ENCODE results near the gene CFAP410.
A peak's percentile ranks its signal among the peaks of the same experiment; 100 is the strongest.
"Not testable (repeated sequence)": the region's sequence is repeated elsewhere in the genome, so short reads cannot be mapped to it uniquely, and the experiment has no call there.

Gene CFAP410

GRCh38 chr21:44314128-44314527 lies 25.1 kb downstream of the CFAP410 start:
- DNase-seq = no peak

GRCh38 chr21:44313451-44313850 lies 25.7 kb downstream of the CFAP410 start:
- no peak for DNase-seq

DNA sequence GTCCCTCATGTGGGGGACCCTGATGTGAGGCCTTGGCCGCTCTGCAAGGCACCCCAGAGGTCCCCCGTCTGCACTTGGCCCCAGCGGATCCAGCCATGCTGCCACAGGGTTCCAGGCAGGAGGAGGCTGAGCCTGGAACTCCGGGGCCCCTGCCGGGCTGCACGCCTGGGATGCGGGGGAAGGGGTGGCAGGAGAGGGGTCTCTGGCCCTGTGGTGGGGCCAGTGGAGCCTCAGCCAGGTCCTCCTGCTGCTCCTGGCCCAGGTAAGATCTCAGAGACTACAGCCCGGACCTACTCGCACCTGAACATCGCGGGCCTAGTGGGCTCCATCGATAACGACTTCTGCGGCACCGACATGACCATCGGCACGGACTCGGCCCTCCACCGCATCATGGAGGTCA lies 26.5 kb downstream of the CFAP410 start:
- DNase-seq = no peak

GRCh38 chr21:44312089-44312488 lies 27.1 kb downstream of the CFAP410 start:
- no peak for DNase-seq

GRCh38 chr21:44310628-44311507 lies 28.3 kb downstream of the CFAP410 start:
- no peak for DNase-seq

DNA sequence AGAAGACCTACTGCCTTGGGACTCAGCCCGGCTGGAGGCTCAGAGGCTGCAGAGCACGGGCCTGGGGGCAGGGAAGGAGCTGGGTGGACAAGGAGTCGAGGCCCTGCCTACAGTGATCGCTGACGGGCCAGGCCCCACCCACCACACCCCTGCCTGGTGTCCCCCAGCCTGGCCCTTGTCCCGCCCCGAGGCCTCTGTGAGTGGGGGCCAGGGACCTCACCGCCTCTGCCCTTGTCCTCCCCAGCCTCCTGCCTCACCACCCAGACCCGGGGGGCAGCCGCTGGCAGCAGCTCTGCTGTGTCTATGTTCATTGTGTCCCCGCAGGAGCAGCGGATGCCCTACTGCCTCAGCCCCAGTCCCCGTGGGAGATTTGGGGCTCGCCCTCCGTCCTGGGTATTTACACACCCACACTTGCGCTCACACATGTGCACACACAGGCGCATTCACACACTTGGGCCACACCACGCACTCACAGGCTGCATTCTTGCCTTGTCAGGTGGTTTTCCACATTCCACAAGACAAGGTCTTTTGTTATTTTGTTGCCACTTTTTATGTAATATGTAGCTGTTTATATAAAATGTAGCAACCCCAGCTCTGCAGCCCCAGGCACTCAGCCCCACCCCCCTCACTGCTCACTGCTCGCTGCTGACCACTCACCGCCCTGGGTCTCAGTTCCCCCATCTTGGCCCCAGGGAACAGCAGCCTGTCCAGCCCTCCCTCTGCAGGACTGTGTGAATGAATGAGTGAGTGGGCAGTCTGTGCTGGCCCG lies 32.1 kb downstream of the CFAP410 start:
- DNase-seq = no peak

- no peak for DNase-seq
Measured at GRCh38 chr21:44305691-44306090, 33.5 kb downstream of the CFAP410 start.

GRCh38 chr21:44304877-44305293 lies 34.3 kb downstream of the CFAP410 start:
- DNase-seq = peak; percentile 55

DNA sequence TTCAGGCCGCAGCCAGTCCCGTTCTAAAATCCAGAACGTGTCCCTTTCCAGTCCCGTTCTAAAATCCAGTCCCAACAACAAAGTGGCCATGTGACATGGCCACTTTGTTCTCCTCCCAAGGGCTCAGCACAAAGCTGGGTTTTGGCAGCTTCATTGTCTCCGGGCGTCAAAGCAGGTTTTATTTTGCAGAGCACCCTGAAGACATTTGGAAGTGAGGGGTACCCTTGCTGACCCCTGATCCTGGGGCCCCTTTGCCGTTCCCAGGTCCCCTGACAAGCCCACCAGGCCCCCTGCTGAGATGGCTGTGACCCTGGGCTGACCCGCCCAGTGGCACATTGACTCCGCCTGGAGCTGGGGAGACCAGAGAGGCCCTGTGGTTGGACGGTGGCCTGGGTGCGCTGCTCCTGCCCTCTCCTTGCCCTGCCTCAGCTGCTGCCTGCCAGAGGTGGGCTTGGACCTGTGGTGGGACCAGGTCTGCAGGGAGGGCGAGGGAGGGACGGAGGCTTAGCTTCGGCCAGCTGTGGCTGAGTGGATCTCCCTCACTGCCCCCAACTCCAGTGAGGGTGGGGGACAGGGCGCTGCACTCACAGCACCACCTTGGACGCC lies 35.1 kb downstream of the CFAP410 start:
- DNase-seq = no peak

DNA sequence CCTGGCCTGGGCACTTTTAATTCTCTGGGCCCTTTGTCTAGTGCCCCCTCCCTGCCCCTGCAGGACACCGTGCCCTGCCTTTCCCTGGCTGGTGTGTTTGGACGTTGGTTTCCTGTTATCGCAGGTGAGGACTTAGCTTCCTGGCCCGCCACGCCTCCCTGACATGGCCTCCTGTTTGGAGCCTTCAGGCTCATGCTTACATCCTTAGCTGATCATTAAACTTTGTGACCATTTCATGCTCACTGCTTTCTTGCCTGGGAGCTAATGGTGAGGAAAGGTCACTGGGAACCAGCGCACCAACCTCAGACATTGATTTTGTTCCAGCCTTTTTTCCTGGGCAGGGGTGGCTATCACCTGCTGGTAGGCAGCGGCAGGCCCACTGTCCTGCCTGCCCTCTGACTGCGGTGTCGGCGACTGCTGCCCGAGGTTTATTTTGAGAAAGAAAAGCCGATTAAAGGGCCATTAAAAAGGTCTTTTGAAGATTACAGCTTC lies 35.7 kb downstream of the CFAP410 start:
- no peak for DNase-seq

DNA sequence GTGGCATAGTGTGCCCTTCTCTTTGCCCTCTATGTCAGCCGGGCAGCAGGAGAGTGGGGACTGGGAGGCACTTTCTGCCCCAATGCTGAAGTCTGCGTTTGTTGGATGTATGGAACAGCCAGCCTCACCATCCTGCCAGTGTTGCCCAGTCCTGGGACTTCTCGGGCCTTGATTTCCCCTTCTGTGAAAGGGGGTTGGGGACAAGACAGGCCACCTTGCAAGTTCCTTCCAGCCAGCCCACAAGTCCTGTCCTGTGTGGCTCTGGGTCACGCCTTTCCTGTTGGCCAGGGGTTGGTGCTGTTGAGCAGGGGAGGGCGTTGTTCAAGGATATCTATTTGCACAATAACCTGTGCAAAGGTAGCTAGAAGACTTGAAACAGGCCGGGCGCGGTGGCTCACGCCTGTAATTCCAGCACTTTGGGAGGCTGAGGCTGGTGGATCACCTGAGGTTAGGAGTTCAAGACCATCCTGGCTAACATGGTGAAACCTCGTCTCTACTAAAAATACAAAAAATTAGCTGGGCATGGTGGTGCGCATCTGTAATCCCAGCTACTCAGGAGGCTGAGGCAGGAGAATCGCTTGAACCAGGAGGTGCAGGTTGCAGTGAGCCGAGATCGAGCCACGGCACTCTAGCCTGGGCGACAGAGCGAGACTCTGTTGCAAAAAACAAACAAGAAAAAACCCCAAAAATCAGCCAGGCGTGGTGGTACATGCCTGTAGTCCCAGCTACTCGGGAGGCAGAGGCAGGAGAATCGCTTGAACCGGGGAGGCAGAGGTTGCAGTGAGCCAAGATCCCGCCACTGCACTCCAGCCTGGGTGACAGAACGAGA lies 36.4 kb downstream of the CFAP410 start:
- DNase-seq = not testable (repeated sequence)

- no peak for DNase-seq
Measured at GRCh38 chr21:44301961-44302406, 37.2 kb downstream of the CFAP410 start.

DNA sequence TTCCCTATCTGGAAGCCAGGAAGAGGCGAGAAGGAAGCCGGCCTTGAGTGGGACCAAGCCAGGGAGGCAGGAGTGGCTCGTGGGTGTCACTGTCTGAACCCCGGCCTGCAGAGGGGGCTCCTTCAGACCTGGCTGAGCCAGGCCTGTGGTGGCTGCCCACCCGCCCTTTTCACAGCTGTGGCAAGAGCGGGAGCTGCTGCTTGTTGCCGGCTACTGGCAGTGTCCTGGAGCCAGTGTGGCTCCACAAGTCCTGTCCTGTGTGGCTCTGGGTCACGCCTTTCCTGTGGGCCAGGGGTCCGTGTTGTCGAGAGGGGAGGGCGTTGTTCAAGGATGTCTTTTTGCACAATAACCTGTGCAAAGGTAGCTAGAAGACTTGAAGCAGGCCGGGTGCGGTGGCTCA lies 38.0 kb downstream of the CFAP410 start:
- DNase-seq = no peak

DNA sequence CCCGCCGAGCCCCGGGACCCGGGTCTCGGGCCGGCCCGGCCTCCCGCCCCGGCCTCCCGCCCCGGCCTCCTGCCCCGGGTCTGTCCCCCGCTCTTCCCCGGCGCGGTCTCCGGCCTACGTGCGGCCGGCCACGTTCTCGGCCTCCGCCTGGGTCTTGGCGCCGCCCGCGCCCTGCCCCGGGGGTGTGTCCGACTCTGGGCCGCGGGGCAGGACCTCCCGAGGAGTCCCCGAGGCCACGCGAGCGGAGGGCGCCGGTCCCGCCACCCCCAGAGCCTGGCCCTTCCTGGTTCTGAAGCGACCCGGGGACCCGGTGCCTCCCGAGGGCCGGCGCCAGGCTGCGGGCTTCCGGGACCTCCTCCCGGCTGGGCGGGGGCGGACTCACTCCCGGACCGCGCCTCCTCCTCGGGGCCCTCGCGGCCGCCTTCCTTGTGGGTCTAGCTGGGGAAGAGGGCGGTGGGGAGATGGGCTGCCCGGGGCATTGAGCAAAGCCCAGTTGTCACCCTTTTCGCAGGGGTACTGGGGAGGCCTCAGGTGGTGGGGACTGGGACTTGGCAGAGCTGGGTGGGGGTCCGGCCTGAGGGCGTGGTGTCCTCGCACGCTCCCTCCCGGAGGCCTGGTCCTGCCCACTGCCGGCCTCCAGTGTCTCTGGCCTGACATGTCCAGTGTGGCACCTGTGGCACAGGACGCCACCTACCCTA lies 38.8 kb downstream of the CFAP410 start:
- peak; percentile 61 for DNase-seq

DNA sequence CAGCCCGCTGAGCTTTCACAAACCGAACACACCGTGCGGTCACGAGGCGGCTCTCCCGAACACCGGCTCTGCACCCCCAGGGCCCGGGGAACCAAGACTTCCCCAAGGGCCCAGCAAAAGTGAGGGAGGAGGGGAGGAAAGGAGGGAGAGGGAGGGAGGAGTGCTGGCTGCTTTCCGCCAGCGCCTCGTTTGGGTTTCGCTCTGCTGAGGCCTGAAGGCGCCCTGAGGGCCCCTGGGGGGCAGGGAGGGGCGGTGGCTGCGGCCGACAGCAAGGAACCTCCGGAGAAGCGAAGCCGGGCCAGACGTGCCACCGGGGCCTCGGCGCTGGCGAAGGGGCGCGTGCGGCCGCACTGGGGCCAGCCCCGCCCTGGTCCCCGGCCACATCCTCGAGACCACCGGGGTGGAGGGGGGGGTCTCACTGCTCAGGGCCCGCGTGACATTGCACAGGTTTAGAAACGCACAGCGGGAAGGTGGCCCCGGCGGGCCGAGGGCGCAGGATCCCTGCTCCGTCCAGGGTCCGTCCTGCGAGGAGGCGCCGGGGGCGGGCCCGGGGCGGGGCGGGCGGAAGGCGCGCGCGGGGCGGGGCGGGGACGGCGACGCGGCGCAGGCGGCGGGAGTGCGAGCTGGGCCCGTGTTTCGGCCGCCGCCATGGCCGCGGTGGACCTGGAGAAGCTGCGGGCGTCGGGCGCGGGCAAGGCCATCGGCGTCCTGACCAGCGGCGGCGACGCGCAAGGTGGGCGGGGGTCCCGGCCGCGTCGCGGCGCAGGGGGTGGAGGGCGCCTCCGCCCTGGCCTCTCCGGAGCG lies 39.5 kb downstream of the CFAP410 start, which contains the start of gene PFKL:
PFKL (plus strand) TSS at position 596 of the 804 bp plus-strand sequence; CDS start at position 649, 53 bp downstream.
- DNase-seq = peak; percentile 52

- DNase-seq = no peak
Measured at GRCh38 chr21:44299085-44299457, 40.1 kb downstream of the CFAP410 start.

- DNase-seq = no peak
Measured at GRCh38 chr21:44298301-44298700, 40.9 kb downstream of the CFAP410 start.

DNA sequence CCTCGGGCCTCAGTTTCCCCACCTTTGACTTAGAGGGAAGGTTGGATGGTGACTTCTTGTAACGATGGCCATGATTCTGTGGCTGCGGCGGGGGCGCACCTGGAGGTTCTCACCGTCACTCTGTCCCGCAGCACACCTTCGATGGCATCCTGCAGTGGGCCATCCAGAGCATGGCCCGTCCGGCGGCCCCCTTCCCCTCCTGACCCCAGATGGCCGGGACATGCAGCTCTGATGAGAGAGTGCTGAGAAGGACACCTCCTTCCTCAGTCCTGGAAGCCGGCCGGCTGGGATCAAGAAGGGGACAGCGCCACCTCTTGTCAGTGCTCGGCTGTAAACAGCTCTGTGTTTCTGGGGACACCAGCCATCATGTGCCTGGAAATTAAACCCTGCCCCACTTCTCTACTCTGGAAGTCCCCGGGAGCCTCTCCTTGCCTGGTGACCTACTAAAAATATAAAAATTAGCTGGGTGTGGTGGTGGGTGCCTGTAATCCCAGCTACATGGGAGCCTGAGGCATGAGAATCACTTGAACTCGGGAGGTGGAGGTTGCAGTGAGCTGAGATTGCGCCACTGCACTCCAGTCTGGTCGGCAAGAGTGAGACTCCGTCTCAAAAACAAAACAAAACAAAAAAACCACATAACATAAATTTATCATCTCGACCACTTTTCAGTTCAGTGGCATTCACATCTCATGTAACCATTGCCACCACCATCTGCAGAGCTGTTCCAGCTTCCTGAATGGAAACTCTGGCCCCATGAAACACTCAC lies 41.5 kb downstream of the CFAP410 start:
- DNase-seq = peak; percentile 72

GRCh38 chr21:44296916-44297315 lies 42.3 kb downstream of the CFAP410 start:
- DNase-seq = no peak

DNA sequence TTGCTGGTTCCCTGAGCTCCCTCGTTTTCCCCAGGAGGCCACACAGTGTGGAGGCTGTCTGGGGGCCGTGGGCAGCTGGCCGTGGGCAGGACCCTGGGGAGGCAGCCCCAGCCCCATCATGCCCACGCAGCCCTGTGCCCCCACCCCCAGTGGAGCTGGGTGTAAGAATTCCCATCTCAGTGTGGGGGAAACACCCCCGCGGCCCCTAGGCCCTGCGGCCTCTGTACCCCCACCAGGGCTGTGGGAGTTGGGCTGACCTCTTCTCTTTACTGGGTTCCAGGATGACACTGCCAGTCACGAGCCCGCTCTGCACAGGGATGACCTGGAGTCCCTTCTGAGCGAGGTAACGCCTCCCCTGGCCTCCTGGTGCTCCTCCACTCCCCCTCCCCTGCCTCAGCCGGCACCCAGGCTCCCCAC lies 43.1 kb downstream of the CFAP410 start:
- no peak for DNase-seq
